HepG2 (cell line): ENCODE data around the gene ZNF74. TPM values are rescaled to one million over a fixed set of nuclear protein-coding genes. Genes with fewer than 3 reads are reported as not detected.

Experiments
- ATAC-seq: fragments of 200-7000 bp; cut with Tn5 transposase; 3 replicates; pipeline ENCODE4 v1.9.1; 2020; ENCODE audit warnings: mild to moderate bottlenecking, moderate library complexity
- BruUV-seq: library from RNA; stranded (reverse); fragments of 400-500 nt; replicated peaks from 2 replicates; lab custom pipeline; 2021; lab: Mats Ljungman, UMichigan
- CTCF ChIA-PET: fragments of 300-600 bp; formaldehyde crosslinking; extraction: SDS; loops from one replicate; lab custom pipeline; 2021; ENCODE audit warnings: low total read pairs, inconsistent platforms, low intra/inter-chr PET ratio; lab: Yijun Ruan, JAX
- POLR2A ChIA-PET: fragments of 350-600 bp; sonication (Branson Sonifier 250); formaldehyde crosslinking; loops from one replicate; lab custom pipeline; 2020; ENCODE audit warnings: antibody characterized with exemption, inconsistent platforms; lab: Yijun Ruan, JAX
- DNase-seq: peaks from one replicate; pipeline ENCODE4 v3.0.0-alpha.2; 2015; ENCODE audit warnings: low spot score
- FAIRE-seq: peaks from 3 replicates; lab custom pipeline; 2011; peaks lifted over from hg19 to GRCh38; lab: Jason Lieb, UNC
- H2AFZ ChIP-seq: one replicate; pipeline ENCODE4 v1.6.1; 2011; ENCODE audit warnings: low read length, inconsistent platforms
- H3K27ac ChIP-seq: fragments of 300-600 bp; 3 replicates; pipeline ENCODE4 v1.8.0; 2011; ENCODE audit warnings: mixed run types, mild to moderate bottlenecking, mixed read lengths, low read length, inconsistent platforms; ENCODE audit not compliant: insufficient read depth; ENCODE audit errors: extremely low read length
- H3K27me3 ChIP-seq, 2 experiments: fragments of 200-600 bp in 1 of 2; 2 replicates in 1 of 2; 3 replicates in 1 of 2; pipeline versions ENCODE4 v1.6.0 to v1.8.0; 2011; ENCODE audit warnings: low read length in 2 of 2, mild to moderate bottlenecking in 2 of 2, moderate library complexity in 2 of 2, inconsistent platforms in 1 of 2; ENCODE audit not compliant: insufficient read depth in 2 of 2, control insufficient read depth in 1 of 2
- H3K36me3 ChIP-seq, 2 experiments: fragments of 200-600 bp in 1 of 2; replicated peaks in 1 of 2; 2 replicates in 1 of 2; 3 replicates in 1 of 2; pipeline versions ENCODE4 v1.5.1 to v1.8.0; 2011; ENCODE audit warnings: low read length in 2 of 2, inconsistent platforms in 1 of 2; ENCODE audit not compliant: insufficient read depth in 2 of 2, control insufficient read depth in 1 of 2
- H3K4me1 ChIP-seq: 2 replicates; pipeline ENCODE4 v1.5.1; 2012; ENCODE audit warnings: low read length, inconsistent platforms; ENCODE audit not compliant: insufficient read depth
- H3K4me2 ChIP-seq: 2 replicates; pipeline ENCODE4 v1.6.0; 2011; ENCODE audit warnings: low read depth, low read length, inconsistent platforms
- H3K4me3 ChIP-seq, 3 experiments: fragments of 200-600 bp in 1 of 3; sonication (generic), shearing (Covaris generic) in 1 of 3; replicated peaks in 1 of 3; 2 replicates each; pipeline ENCODE4 v1.5.1; 2011 to 2016; ENCODE audit warnings: low read length in 3 of 3, inconsistent platforms in 2 of 3, low read depth in 2 of 3, mild to moderate bottlenecking in 2 of 3, control low read depth in 1 of 3, mixed read lengths in 1 of 3; ENCODE audit not compliant: insufficient read depth in 1 of 3
- H3K79me2 ChIP-seq: one replicate; pipeline ENCODE4 v1.6.1; 2011; ENCODE audit warnings: low read length, inconsistent platforms; ENCODE audit not compliant: insufficient read depth
- H3K9ac ChIP-seq: 2 replicates; pipeline ENCODE4 v1.6.0; 2011; ENCODE audit warnings: mild to moderate bottlenecking, low read depth, low read length, inconsistent platforms; ENCODE audit not compliant: insufficient read depth
- H3K9me3 ChIP-seq: 2 replicates; pipeline ENCODE4 v1.5.1; 2012; ENCODE audit warnings: mild to moderate bottlenecking, low read length
- H4K20me1 ChIP-seq: 2 replicates; pipeline ENCODE4 v1.6.0; 2011; ENCODE audit warnings: inconsistent platforms, mild to moderate bottlenecking, low read length, moderate library complexity; ENCODE audit not compliant: insufficient read depth
- HNF4G ChIP-seq, 2 experiments: sonication (generic) in 1 of 2; formaldehyde crosslinking in 1 of 2; IDR thresholded peaks; 2 replicates each; pipeline versions ENCODE4 v1.4.0 to v1.6.1; 2011 to 2020; ENCODE audit warnings: borderline replicate concordance in 2 of 2, low read depth in 2 of 2, mild to moderate bottlenecking in 2 of 2, low read length in 1 of 2, missing genetic modification reagents in 1 of 2, moderate library complexity in 1 of 2
- TBP ChIP-seq: sonication (generic); formaldehyde crosslinking; IDR thresholded peaks from 2 replicates; pipeline ENCODE4 v1.5.0; 2020; ENCODE audit warnings: missing genetic modification reagents
- U2AF1 ChIP-seq: fragments of 200-400 bp; formaldehyde crosslinking; optimal IDR thresholded peaks from 2 replicates; pipeline ENCODE3; 2017; ENCODE audit warnings: mild to moderate bottlenecking, low read depth, low read length
- ZNF274 ChIP-seq: sonication (generic); formaldehyde crosslinking; IDR thresholded peaks from 2 replicates; pipeline ENCODE4 v1.5.1; 2020; ENCODE audit warnings: mild to moderate bottlenecking, missing genetic modification reagents
- ZNF276 ChIP-seq: sonication (generic); formaldehyde crosslinking; IDR thresholded peaks from 2 replicates; pipeline ENCODE4 v1.4.0; 2020; ENCODE audit warnings: mild to moderate bottlenecking, low read depth, missing genetic modification reagents
- ZNF350 ChIP-seq: sonication (generic); formaldehyde crosslinking; IDR thresholded peaks from 2 replicates; pipeline ENCODE4 v1.4.0; 2020; ENCODE audit warnings: mild to moderate bottlenecking, low read depth, missing genetic modification reagents, borderline replicate concordance
- WGBS: methylation state at CpG from one replicate; pipeline ENCODE4 v1.1.6; 2017; ENCODE audit warnings: low lambda C conversion rate; 5-methylcytosine and 5-hydroxymethylcytosine counted together
- in situ Hi-C: cut with HindIII; loops from 2 replicates; pipeline ENCODE4 v1.10.0; 2017; ENCODE audit warnings: low pct_unique_long_range_greater_than_20kb; ENCODE audit not compliant: extremely low pct_ligation_motif_present
- intact Hi-C: fragments of 100-400 bp; cut with micrococcal nuclease; formaldehyde crosslinking; loops from one replicate; pipeline ENCODE4 v1.10.0; 2022; ENCODE audit not compliant: unreplicated experiment
- polyA plus RNA-seq, 8 experiments: library from polyadenylated mRNA; depleted of rRNA in 3 of 8; stranded (reverse) in 7 of 8; unstranded in 1 of 8; fragments of >200 nt; fragmentation: Illumina TruSeq in 4 of 8; extraction: Trizol in 4 of 8; gene quantifications; 2 replicates each; pipeline versions ENCODE4 v1.2.1 to v1.2.3, GENCODE V29; 2011 to 2016; ENCODE audit warnings: low read depth in 4 of 8, missing spikeins in 1 of 8, mixed read lengths in 1 of 8; ENCODE audit not compliant: insufficient read depth in 1 of 8
- total RNA-seq, 5 experiments: library from RNA; depleted of rRNA; stranded (reverse); fragments of >200 nt; fragmentation: Illumina TruSeq; extraction: Trizol; gene quantifications; 2 replicates each; pipeline ENCODE4 v1.2.3, GENCODE V29; 2016; ENCODE audit warnings: low read depth in 1 of 5
- TF ChIP-seq, protein P1 (sequence below): sonication (generic); formaldehyde crosslinking; IDR thresholded peaks from 2 replicates; pipeline ENCODE4 v1.5.0; 2020; ENCODE audit warnings: mild to moderate bottlenecking, missing genetic modification reagents, borderline replicate concordance

Gene ZNF74
- total and polyA plus RNA-seq, 2 of the 13 experiments (the other 11 are each of a cell fraction or from before 2014, with no cell fraction given) = 6.3 to 9.1 TPM

- ATAC-seq = no peak
- no peak overlapping the region for H3K4me3 ChIP-seq
- H3K4me2 ChIP-seq = no peak overlapping the region
- CTCF ChIA-PET = no interaction called here
- H4K20me1 ChIP-seq = no peaks in the 10 kb centered on the region
- H3K4me1 ChIP-seq = peaks cover 19% of the 10 kb centered on the region
- no TSS peak for BruUV-seq
- intact Hi-C loops (no loop called here), in situ Hi-C loops (loop anchor here (10.0 kb wide), 1 partner anchor 161 kb away; no protein-coding TSS in a partner anchor)
- no peak overlapping the region for H2AFZ ChIP-seq
- H3K79me2 ChIP-seq = no peaks in the 10 kb centered on the region
- FAIRE-seq = no peak
- no peaks in the 10 kb centered on the region for H3K36me3 ChIP-seq
- H3K9me3 ChIP-seq = no peaks in the 10 kb centered on the region
- DNase-seq = no peak
- peaks cover 0 to 8% of the 10 kb centered on the region in 2 experiments; a peak in 1 of 5 replicates for H3K27me3 ChIP-seq
- no peak overlapping the region for H3K27ac ChIP-seq
- WGBS = 12% methylated on average over 4 of the region's 5 CpGs
- TF ChIP-seq ZNF274 (no peak), ZNF276 (CRISPR knock-in tag) (no peak)
- TF ChIP-seq, all 625 proteins: peak for 0
- H3K9ac ChIP-seq = no peak overlapping the region
- POLR2A ChIA-PET = no interaction called here
Measured at GRCh38 chr22:20414059-20414440, 20.1 kb downstream of the ZNF74 start.

GRCh38 chr22:20414450-20414849, 20.5 kb downstream of the ZNF74 start:
- in situ Hi-C loops (loop anchor here (10.0 kb wide), 1 partner anchor 160 kb away; no protein-coding TSS in a partner anchor), intact Hi-C loops (no loop called here)
- DNase-seq = no peak
- H3K9me3 ChIP-seq = no peaks in the 10 kb centered on the region
- peaks cover 23% of the 10 kb centered on the region for H3K4me1 ChIP-seq
- no peak for FAIRE-seq
- ATAC-seq = no peak
- H3K27me3 ChIP-seq = peaks cover 0 to 8% of the 10 kb centered on the region in 2 experiments; a peak in 2 of 5 replicates
- no peaks in the 10 kb centered on the region for H3K36me3 ChIP-seq
- H3K4me2 ChIP-seq = no peak overlapping the region
- BruUV-seq = no TSS peak
- ChIA-PET CTCF (no interaction called here), POLR2A (no interaction called here)
- no peak overlapping the region for H3K9ac ChIP-seq
- no peaks in the 10 kb centered on the region for H4K20me1 ChIP-seq
- H2AFZ ChIP-seq = no peak overlapping the region
- no peaks in the 10 kb centered on the region for H3K79me2 ChIP-seq
- no peak overlapping the region for H3K4me3 ChIP-seq
- WGBS = 3% methylated on average over 3 of the region's 3 CpGs
- H3K27ac ChIP-seq = no peak overlapping the region
- TF ChIP-seq U2AF1 (no peak), ZNF350 (CRISPR knock-in tag) (no peak), TBP (no peak), HNF4G (IDR thresholded peaks at IDR 0.05; ENCODE audit: borderline replicate concordance, low read depth, low read length) (no peak), HNF4G (CRISPR knock-in tag; IDR thresholded peaks at IDR 0.05; ENCODE audit: borderline replicate concordance, low read depth) (no peak)
- TF ChIP-seq, protein P1, sequence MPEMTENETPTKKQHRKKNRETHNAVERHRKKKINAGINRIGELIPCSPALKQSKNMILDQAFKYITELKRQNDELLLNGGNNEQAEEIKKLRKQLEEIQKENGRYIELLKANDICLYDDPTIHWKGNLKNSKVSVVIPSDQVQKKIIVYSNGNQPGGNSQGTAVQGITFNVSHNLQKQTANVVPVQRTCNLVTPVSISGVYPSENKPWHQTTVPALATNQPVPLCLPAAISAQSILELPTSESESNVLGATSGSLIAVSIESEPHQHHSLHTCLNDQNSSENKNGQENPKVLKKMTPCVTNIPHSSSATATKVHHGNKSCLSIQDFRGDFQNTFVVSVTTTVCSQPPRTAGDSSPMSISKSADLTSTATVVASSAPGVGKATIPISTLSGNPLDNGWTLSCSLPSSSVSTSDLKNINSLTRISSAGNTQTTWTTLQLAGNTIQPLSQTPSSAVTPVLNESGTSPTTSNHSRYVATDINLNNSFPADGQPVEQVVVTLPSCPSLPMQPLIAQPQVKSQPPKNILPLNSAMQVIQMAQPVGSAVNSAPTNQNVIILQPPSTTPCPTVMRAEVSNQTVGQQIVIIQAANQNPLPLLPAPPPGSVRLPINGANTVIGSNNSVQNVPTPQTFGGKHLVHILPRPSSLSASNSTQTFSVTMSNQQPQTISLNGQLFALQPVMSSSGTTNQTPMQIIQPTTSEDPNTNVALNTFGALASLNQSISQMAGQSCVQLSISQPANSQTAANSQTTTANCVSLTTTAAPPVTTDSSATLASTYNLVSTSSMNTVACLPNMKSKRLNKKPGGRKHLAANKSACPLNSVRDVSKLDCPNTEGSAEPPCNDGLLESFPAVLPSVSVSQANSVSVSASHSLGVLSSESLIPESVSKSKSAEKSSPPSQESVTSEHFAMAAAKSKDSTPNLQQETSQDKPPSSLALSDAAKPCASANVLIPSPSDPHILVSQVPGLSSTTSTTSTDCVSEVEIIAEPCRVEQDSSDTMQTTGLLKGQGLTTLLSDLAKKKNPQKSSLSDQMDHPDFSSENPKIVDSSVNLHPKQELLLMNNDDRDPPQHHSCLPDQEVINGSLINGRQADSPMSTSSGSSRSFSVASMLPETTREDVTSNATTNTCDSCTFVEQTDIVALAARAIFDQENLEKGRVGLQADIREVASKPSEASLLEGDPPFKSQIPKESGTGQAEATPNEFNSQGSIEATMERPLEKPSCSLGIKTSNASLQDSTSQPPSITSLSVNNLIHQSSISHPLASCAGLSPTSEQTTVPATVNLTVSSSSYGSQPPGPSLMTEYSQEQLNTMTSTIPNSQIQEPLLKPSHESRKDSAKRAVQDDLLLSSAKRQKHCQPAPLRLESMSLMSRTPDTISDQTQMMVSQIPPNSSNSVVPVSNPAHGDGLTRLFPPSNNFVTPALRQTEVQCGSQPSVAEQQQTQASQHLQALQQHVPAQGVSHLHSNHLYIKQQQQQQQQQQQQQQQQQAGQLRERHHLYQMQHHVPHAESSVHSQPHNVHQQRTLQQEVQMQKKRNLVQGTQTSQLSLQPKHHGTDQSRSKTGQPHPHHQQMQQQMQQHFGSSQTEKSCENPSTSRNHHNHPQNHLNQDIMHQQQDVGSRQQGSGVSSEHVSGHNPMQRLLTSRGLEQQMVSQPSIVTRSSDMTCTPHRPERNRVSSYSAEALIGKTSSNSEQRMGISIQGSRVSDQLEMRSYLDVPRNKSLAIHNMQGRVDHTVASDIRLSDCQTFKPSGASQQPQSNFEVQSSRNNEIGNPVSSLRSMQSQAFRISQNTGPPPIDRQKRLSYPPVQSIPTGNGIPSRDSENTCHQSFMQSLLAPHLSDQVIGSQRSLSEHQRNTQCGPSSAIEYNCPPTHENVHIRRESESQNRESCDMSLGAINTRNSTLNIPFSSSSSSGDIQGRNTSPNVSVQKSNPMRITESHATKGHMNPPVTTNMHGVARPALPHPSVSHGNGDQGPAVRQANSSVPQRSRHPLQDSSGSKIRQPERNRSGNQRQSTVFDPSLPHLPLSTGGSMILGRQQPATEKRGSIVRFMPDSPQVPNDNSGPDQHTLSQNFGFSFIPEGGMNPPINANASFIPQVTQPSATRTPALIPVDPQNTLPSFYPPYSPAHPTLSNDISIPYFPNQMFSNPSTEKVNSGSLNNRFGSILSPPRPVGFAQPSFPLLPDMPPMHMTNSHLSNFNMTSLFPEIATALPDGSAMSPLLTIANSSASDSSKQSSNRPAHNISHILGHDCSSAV (CRISPR knock-in tag) = no peak
